WTC11 (cell line): Measurements from ENCODE around the gene EXOSC5. TPM values are rescaled to one million over a fixed set of nuclear protein-coding genes. Genes with fewer than 3 reads are reported as not detected.

Experiments used
- ATAC-seq: fragments of 200-7000 bp; cut with Tn5 transposase; 2 replicates; pipeline ENCODE4 v1.10.0; 2021; ENCODE audit warnings: mild to moderate bottlenecking, moderate library complexity
- CTCF ChIA-PET: fragments of 300-600 bp; sonication (Branson Sonifier 250); formaldehyde crosslinking; loops from one replicate; lab custom pipeline; 2021; ENCODE audit warnings: antibody characterized with exemption; lab: Charles Lee
- POLR2A ChIA-PET: fragments of 350-600 bp; sonication (Branson Sonifier 250); formaldehyde crosslinking; loops from one replicate; lab custom pipeline; 2021; ENCODE audit warnings: antibody characterized with exemption; lab: Charles Lee
- DNase-seq: peaks from one replicate; pipeline ENCODE4 v3.0.0; 2021; ENCODE audit warnings: low spot score
- H3K27ac Mint-ChIP-seq: 2 replicates; pipeline ENCODE4 v1.8.0; 2021; ENCODE audit warnings: mixed read lengths
- H3K27me3 Mint-ChIP-seq: 2 replicates; pipeline ENCODE4 v1.8.0; 2021; ENCODE audit warnings: low read depth, mild to moderate bottlenecking, moderate library complexity, mixed read lengths
- H3K36me3 Mint-ChIP-seq: 2 replicates; pipeline ENCODE4 v1.8.0; 2021; ENCODE audit warnings: mixed read lengths
- H3K4me1 Mint-ChIP-seq: 2 replicates; pipeline ENCODE4 v1.8.0; 2022; ENCODE audit warnings: mixed read lengths
- H3K4me3 Mint-ChIP-seq: 2 replicates; pipeline ENCODE4 v1.8.0; 2021; ENCODE audit warnings: mild to moderate bottlenecking, moderate library complexity, mixed read lengths
- H3K9me3 Mint-ChIP-seq: 2 replicates; pipeline ENCODE4 v1.8.0; 2021; ENCODE audit warnings: mixed read lengths
- ARID4B ChIP-seq: sonication (generic); formaldehyde crosslinking; IDR thresholded peaks from 2 replicates; pipeline ENCODE4 v1.8.0; 2023; ENCODE audit warnings: missing genetic modification reagents, mild to moderate bottlenecking, borderline replicate concordance
- CREB1 ChIP-seq: sonication (generic); formaldehyde crosslinking; IDR thresholded peaks from 2 replicates; pipeline ENCODE4 v1.8.0; 2023; ENCODE audit warnings: mild to moderate bottlenecking, missing genetic modification reagents
- CTCF ChIP-seq: fragments of 200-600 bp; IDR thresholded peaks from 2 replicates; pipeline ENCODE4 v1.8.0; 2022; ENCODE audit warnings: antibody characterized with exemption
- E2F4 ChIP-seq: sonication (generic); formaldehyde crosslinking; IDR thresholded peaks from 2 replicates; pipeline ENCODE4 v1.8.1; 2022; ENCODE audit warnings: low read depth, mild to moderate bottlenecking, moderate library complexity, missing genetic modification reagents, borderline replicate concordance
- FOXJ3 ChIP-seq: sonication (generic); formaldehyde crosslinking; IDR thresholded peaks from 2 replicates; pipeline ENCODE4 v1.9.0; 2021; ENCODE audit warnings: missing genetic modification reagents, mild to moderate bottlenecking, borderline replicate concordance
- FOXK1 ChIP-seq: sonication (generic); formaldehyde crosslinking; IDR thresholded peaks from 2 replicates; pipeline ENCODE4 v1.8.0; 2022; ENCODE audit warnings: mild to moderate bottlenecking, moderate library complexity, missing genetic modification reagents
- JAZF1 ChIP-seq: fragments of 250-450 bp; sonication (Bioruptor Pico); IDR thresholded peaks from 2 replicates; pipeline ENCODE4 v1.9.0; 2021; ENCODE audit warnings: moderate library complexity, mild to moderate bottlenecking, inconsistent platforms
- NFE2L1 ChIP-seq: sonication (generic); formaldehyde crosslinking; IDR thresholded peaks from 2 replicates; pipeline ENCODE4 v1.8.1; 2023; ENCODE audit warnings: missing genetic modification reagents
- RELA ChIP-seq: sonication (generic); formaldehyde crosslinking; IDR thresholded peaks from 2 replicates; pipeline ENCODE4 v1.8.1; 2022; ENCODE audit warnings: missing genetic modification reagents, mild to moderate bottlenecking, borderline replicate concordance
- SMAD4 ChIP-seq: sonication (generic); formaldehyde crosslinking; IDR thresholded peaks from 2 replicates; pipeline ENCODE4 v1.8.0; 2022; ENCODE audit warnings: mild to moderate bottlenecking, missing genetic modification reagents
- TP53 ChIP-seq: sonication (generic); formaldehyde crosslinking; IDR thresholded peaks from 2 replicates; pipeline ENCODE4 v1.8.1; 2023; ENCODE audit warnings: mild to moderate bottlenecking, missing genetic modification reagents
- USF2 ChIP-seq: sonication (generic); formaldehyde crosslinking; IDR thresholded peaks from 2 replicates; pipeline ENCODE4 v1.8.1; 2023; ENCODE audit warnings: mild to moderate bottlenecking, missing genetic modification reagents, moderate library complexity
- ZNF121 ChIP-seq: sonication (generic); formaldehyde crosslinking; IDR thresholded peaks from 2 replicates; pipeline ENCODE4 v1.8.0; 2023; ENCODE audit warnings: missing genetic modification reagents
- ZNF232 ChIP-seq: sonication (generic); formaldehyde crosslinking; IDR thresholded peaks from 2 replicates; pipeline ENCODE4 v1.8.0; 2022; ENCODE audit warnings: mild to moderate bottlenecking, missing genetic modification reagents
- ZNF423 ChIP-seq: fragments of 250-450 bp; sonication (Bioruptor Pico); IDR thresholded peaks from 2 replicates; pipeline ENCODE4 v2.1.2; 2022; ENCODE audit warnings: mild to moderate bottlenecking, moderate library complexity
- ZNF425 ChIP-seq: fragments of 250-450 bp; sonication (Bioruptor Pico); conservative IDR thresholded peaks from 2 replicates; pipeline ENCODE4 v1.9.0; 2021; ENCODE audit warnings: mild to moderate bottlenecking
- total RNA-seq: library from RNA; stranded (reverse); gene quantifications from 3 replicates; pipeline ENCODE4 v1.2.3, GENCODE V29; 2021
- TF ChIP-seq, protein P1 (sequence below): sonication (generic); formaldehyde crosslinking; IDR thresholded peaks from 2 replicates; pipeline ENCODE4 v1.8.1; 2022; ENCODE audit warnings: missing genetic modification reagents, borderline replicate concordance

The EXOSC5 gene
- total RNA-seq, 1 experiment from 2014 or later = 56.4 TPM

- peak overlapping the region; percentile 48 for H3K27ac Mint-ChIP-seq
- DNase-seq (no peak), ATAC-seq (no peak)
- peaks cover 22% of the 10 kb centered on the region for H3K4me1 Mint-ChIP-seq
- no peaks in the 10 kb centered on the region for H3K9me3 Mint-ChIP-seq
- ChIA-PET CTCF (no interaction called here), POLR2A (no interaction called here)
- no peaks in the 10 kb centered on the region for H3K27me3 Mint-ChIP-seq
- H3K36me3 Mint-ChIP-seq = peaks cover 12% of the 10 kb centered on the region
- H3K4me3 Mint-ChIP-seq = peak overlapping the region; percentile 100
- no peak for TF ChIP-seq ZNF121 (CRISPR knock-in tag)
- TF ChIP-seq FOXJ3 (CRISPR knock-in tag) = no peak
- TF ChIP-seq, all 79 proteins: peak for 0
These were observed 1.8 kb downstream of the EXOSC5 start for GRCh38 chr19:41395355-41395754.

DNA sequence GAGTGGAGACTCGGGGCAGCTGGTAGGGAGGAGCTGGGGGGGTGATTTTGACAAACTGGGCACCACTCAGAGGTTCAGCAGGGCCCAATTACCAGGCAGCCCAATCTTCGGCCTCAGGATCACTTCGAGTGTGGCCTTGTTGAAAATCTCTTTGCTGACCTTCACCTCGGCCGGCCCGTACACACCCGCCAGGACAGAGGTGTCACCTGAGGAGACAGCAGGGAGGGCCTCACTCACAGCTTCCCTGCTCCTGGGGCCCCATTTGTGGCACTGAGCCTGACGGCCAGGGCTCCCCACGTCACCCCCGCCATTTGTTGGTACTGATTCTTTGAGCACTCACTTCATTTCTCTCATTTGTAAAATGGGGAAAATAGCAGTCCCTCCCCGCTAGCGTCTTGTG lies 4.4 kb downstream of the EXOSC5 start:
- Mint-ChIP-seq H3K27ac (no peak overlapping the region), H3K27me3 (no peaks in the 10 kb centered on the region), H3K4me3 (no peak overlapping the region), H3K36me3 (peaks cover 18% of the 10 kb centered on the region), H3K4me1 (peaks cover 10% of the 10 kb centered on the region), H3K9me3 (no peaks in the 10 kb centered on the region)
- TF ChIP-seq CREB1 (CRISPR knock-in tag) (no peak), SMAD4 (CRISPR knock-in tag) (no peak), TP53 (CRISPR knock-in tag) (no peak), JAZF1 (CRISPR knock-in tag) (no peak), ARID4B (CRISPR knock-in tag) (no peak), ZNF423 (no peak), NFE2L1 (CRISPR knock-in tag) (no peak), CTCF (no peak), ZNF232 (CRISPR knock-in tag) (no peak), RELA (no peak), USF2 (no peak), E2F4 (CRISPR knock-in tag) (no peak), FOXK1 (no peak), ZNF425 (CRISPR knock-in tag) (no peak)
- TF ChIP-seq, protein P1, sequence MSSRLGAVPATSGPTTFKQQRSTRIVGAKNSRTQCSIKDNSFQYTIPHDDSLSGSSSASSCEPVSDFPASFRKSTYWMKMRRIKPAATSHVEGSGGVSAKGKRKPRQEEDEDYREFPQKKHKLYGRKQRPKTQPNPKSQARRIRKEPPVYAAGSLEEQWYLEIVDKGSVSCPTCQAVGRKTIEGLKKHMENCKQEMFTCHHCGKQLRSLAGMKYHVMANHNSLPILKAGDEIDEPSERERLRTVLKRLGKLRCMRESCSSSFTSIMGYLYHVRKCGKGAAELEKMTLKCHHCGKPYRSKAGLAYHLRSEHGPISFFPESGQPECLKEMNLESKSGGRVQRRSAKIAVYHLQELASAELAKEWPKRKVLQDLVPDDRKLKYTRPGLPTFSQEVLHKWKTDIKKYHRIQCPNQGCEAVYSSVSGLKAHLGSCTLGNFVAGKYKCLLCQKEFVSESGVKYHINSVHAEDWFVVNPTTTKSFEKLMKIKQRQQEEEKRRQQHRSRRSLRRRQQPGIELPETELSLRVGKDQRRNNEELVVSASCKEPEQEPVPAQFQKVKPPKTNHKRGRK (CRISPR knock-in tag) = no peak
- DNase-seq (no peak), ATAC-seq (no peak)
- ChIA-PET CTCF (interaction anchor here (0.5 to 1.3 kb wide), 2 partner anchors 14 to 67 kb away, joined by 3 read pairs; no protein-coding TSS in a partner anchor), POLR2A (no interaction called here)
